ENCODE data around the gene PEPD. TPM values are rescaled to one million over a fixed set of nuclear protein-coding genes. Genes with fewer than 3 reads are reported as not detected.

PEPD gene
- polyA plus RNA-seq, 1 donor from 2014 or later, result 43.9 TPM

- H3K9ac ChIP-seq (ENCODE audit: low read length), result no peak overlapping the region
- H4K20me1 ChIP-seq (ENCODE audit: insufficient read depth), result no peaks in the 10 kb centered on the region
- H3K9me2 ChIP-seq (ENCODE audit: insufficient read depth, low read length), result no peaks in the 10 kb centered on the region
- no peaks in the 10 kb centered on the region for H3K36me3 ChIP-seq (ENCODE audit: insufficient read depth, low read length)
- no peaks in the 10 kb centered on the region for H3K79me2 ChIP-seq (replicated peaks; ENCODE audit: insufficient read depth, low read length)
- H3K27ac ChIP-seq (ENCODE audit: low read length), result no peak overlapping the region
- no peaks in the 10 kb centered on the region for H3F3A ChIP-seq (ENCODE audit: insufficient read depth, low read length, poor library complexity, severe bottlenecking)
- H3K4me2 ChIP-seq (ENCODE audit: low read length), result no peak overlapping the region
- no peak overlapping the region for H3K4me3 ChIP-seq (ENCODE audit: low read length)
- TF ChIP-seq RAD21 (conservative IDR thresholded peaks at IDR 0.05) (no peak), EP300 (conservative IDR thresholded peaks at IDR 0.05; ENCODE audit: poor library complexity, severe bottlenecking) (no peak), SMC3 (conservative IDR thresholded peaks at IDR 0.05; ENCODE audit: poor library complexity) (no peak), CTCF (IDR thresholded peaks at IDR 0.05; ENCODE audit: poor library complexity, severe bottlenecking) (no peak), POLR2AphosphoS5 (IDR thresholded peaks at IDR 0.05) (no peak), TAF1 (IDR thresholded peaks at IDR 0.05; ENCODE audit: low read depth) (no peak), MXI1 (conservative IDR thresholded peaks at IDR 0.05; ENCODE audit: poor library complexity, severe bottlenecking) (no peak), REST (IDR thresholded peaks at IDR 0.05; ENCODE audit: borderline replicate concordance) (no peak), EZH2 (IDR thresholded peaks at IDR 0.05; ENCODE audit: borderline replicate concordance, insufficient read depth, low read length, poor library complexity, severe bottlenecking) (no peak)
- H3K9me3 ChIP-seq (ENCODE audit: low read length), result no peaks in the 10 kb centered on the region
- H3K27me3 ChIP-seq (ENCODE audit: insufficient read depth, low read depth, low read length), result no peaks in the 10 kb centered on the region
- H2AFZ ChIP-seq (ENCODE audit: low read depth, low read length), result no peak overlapping the region
Observed at GRCh38 chr19:33464733-33465115, 56.9 kb downstream of the PEPD start.

GRCh38 chr19:33464010-33464732 is 57.4 kb downstream of the PEPD start:
- H3K36me3 ChIP-seq (ENCODE audit: insufficient read depth, low read length), result no peaks in the 10 kb centered on the region
- H3K9me3 ChIP-seq (ENCODE audit: low read length), result no peaks in the 10 kb centered on the region
- no peaks in the 10 kb centered on the region for H3K9me2 ChIP-seq (ENCODE audit: insufficient read depth, low read length)
- no peak overlapping the region for H3K4me3 ChIP-seq (ENCODE audit: low read length)
- no peaks in the 10 kb centered on the region for H3K27me3 ChIP-seq (ENCODE audit: insufficient read depth, low read depth, low read length)
- no peaks in the 10 kb centered on the region for H3F3A ChIP-seq (ENCODE audit: insufficient read depth, low read length, poor library complexity, severe bottlenecking)
- H3K27ac ChIP-seq (ENCODE audit: low read length), result no peak overlapping the region
- H3K4me2 ChIP-seq (ENCODE audit: low read length), result no peak overlapping the region
- no peak overlapping the region for H3K9ac ChIP-seq (ENCODE audit: low read length)
- no peak overlapping the region for H2AFZ ChIP-seq (ENCODE audit: low read depth, low read length)
- TF ChIP-seq POLR2AphosphoS5 (IDR thresholded peaks at IDR 0.05), result no peak
- TF ChIP-seq EZH2 (IDR thresholded peaks at IDR 0.05; ENCODE audit: borderline replicate concordance, insufficient read depth, low read length, poor library complexity, severe bottlenecking), result no peak
- no peak for TF ChIP-seq MXI1 (conservative IDR thresholded peaks at IDR 0.05; ENCODE audit: poor library complexity, severe bottlenecking)
- TF ChIP-seq SMC3 (conservative IDR thresholded peaks at IDR 0.05; ENCODE audit: poor library complexity), result no peak
- no peak for TF ChIP-seq CTCF (IDR thresholded peaks at IDR 0.05; ENCODE audit: poor library complexity, severe bottlenecking)
- TF ChIP-seq TAF1 (IDR thresholded peaks at IDR 0.05; ENCODE audit: low read depth), result no peak
- no peak for TF ChIP-seq REST (IDR thresholded peaks at IDR 0.05; ENCODE audit: borderline replicate concordance)
- no peak for TF ChIP-seq EP300 (conservative IDR thresholded peaks at IDR 0.05; ENCODE audit: poor library complexity, severe bottlenecking)
- no peak for TF ChIP-seq RAD21 (conservative IDR thresholded peaks at IDR 0.05)
- no peaks in the 10 kb centered on the region for H4K20me1 ChIP-seq (ENCODE audit: insufficient read depth)
- H3K79me2 ChIP-seq (replicated peaks; ENCODE audit: insufficient read depth, low read length), result no peaks in the 10 kb centered on the region
